ENCODE results near the gene ARHGEF2.
A peak's percentile ranks its signal among the peaks of the same experiment; 100 is the strongest.

ARHGEF2 gene

GRCh38 chr1:155978325-155978972 lies at the start of gene ARHGEF2:
Gene ARHGEF2, minus strand, starts transcription at chr1:155978547. Its CDS starts 120 bp downstream, at chr1:155978427.
- DNase-seq (ENCODE audit: low read depth): peak; percentile 73

- DNase-seq (ENCODE audit: low read depth): no peak
Observed at GRCh38 chr1:156026588-156026987, 48.2 kb upstream of the ARHGEF2 start.

- DNase-seq (ENCODE audit: low read depth): no peak
Observed at GRCh38 chr1:156025876-156026275, 47.5 kb upstream of the ARHGEF2 start.

- no peak for DNase-seq (ENCODE audit: low read depth)
Observed at GRCh38 chr1:156024801-156025200, 46.5 kb upstream of the ARHGEF2 start.

GRCh38 chr1:156021954-156022353 lies 43.6 kb upstream of the ARHGEF2 start:
- no peak for DNase-seq (ENCODE audit: low read depth)

GRCh38 chr1:156021093-156021428 lies 42.7 kb upstream of the ARHGEF2 start:
- no peak for DNase-seq (ENCODE audit: low read depth)

GRCh38 chr1:156020293-156021092 lies 42.1 kb upstream of the ARHGEF2 start, which contains the start of gene SSR2:
Gene SSR2, minus strand, starts transcription at chr1:156020951. Its CDS starts 784 bp downstream, at chr1:156020167.
- peak; percentile 70 for DNase-seq (ENCODE audit: low read depth)

- no peak for DNase-seq (ENCODE audit: low read depth)
Observed at GRCh38 chr1:156019946-156020292, 41.6 kb upstream of the ARHGEF2 start.

- DNase-seq (ENCODE audit: low read depth): no peak
Observed at GRCh38 chr1:156014829-156015228, 36.5 kb upstream of the ARHGEF2 start.

GRCh38 chr1:156012051-156012817 lies 33.9 kb upstream of the ARHGEF2 start:
- no peak for DNase-seq (ENCODE audit: low read depth)

GRCh38 chr1:156009404-156009803 lies 31.1 kb upstream of the ARHGEF2 start:
- DNase-seq (ENCODE audit: low read depth): no peak

- DNase-seq (ENCODE audit: low read depth): no peak
Observed at GRCh38 chr1:156006666-156007376, 28.5 kb upstream of the ARHGEF2 start.

- DNase-seq (ENCODE audit: low read depth): no peak
Observed at GRCh38 chr1:156004843-156005584, 26.7 kb upstream of the ARHGEF2 start.

- DNase-seq (ENCODE audit: low read depth): no peak
Observed at GRCh38 chr1:156003923-156004188, 25.5 kb upstream of the ARHGEF2 start.

GRCh38 chr1:156002188-156002911 lies 24.0 kb upstream of the ARHGEF2 start:
- DNase-seq (ENCODE audit: low read depth): no peak

- DNase-seq (ENCODE audit: low read depth): no peak
Observed at GRCh38 chr1:156001662-156002171, 23.4 kb upstream of the ARHGEF2 start.

- no peak for DNase-seq (ENCODE audit: low read depth)
Observed at GRCh38 chr1:156001021-156001661, 22.8 kb upstream of the ARHGEF2 start.

- DNase-seq (ENCODE audit: low read depth): no peak
Observed at GRCh38 chr1:155999964-156000363, 21.6 kb upstream of the ARHGEF2 start.

GRCh38 chr1:155996166-155996565 lies 17.8 kb upstream of the ARHGEF2 start:
- DNase-seq (ENCODE audit: low read depth): no peak

- DNase-seq (ENCODE audit: low read depth): no peak
Observed at GRCh38 chr1:155993595-155993994, 15.2 kb upstream of the ARHGEF2 start.

Measured in stimulated activated CD8-positive, alpha-beta memory T cell treated with anti-CD3 and anti-CD28 coated beads, Interleukin-12 subunit alpha, Interleukin-12 subunit beta, amount 100 ng/mL, for 1 hour (primary cell).